ENCODE measurements around the gene LRRN4.

Gene LRRN4

GRCh38 chr20:6053776-6054688 lies at the start of gene LRRN4:
LRRN4 (minus strand) TSS chr20:6054060; CDS start chr20:6052799, 1,261 bp downstream.
- Mint-ChIP-seq H3K27ac (no peak within 1 kb of the TSS), H3K36me3 (no peaks in the 10 kb centered on the region), H3K4me3 (peak within 1 kb of the TSS; percentile 48), H3K4me1 (ENCODE audit: low read depth) (peaks cover 5% of the 10 kb centered on the region), H3K27me3 (peaks cover 17% of the 10 kb centered on the region), H3K9me3 (ENCODE audit: low read depth) (no peaks in the 10 kb centered on the region)

GRCh38 chr20:6103301-6103700 lies 49.4 kb upstream of the LRRN4 start:
- H3K4me3 Mint-ChIP-seq: no peak overlapping the region
- no peak overlapping the region for H3K27ac Mint-ChIP-seq
- H3K36me3 Mint-ChIP-seq: no peaks in the 10 kb centered on the region
- H3K9me3 Mint-ChIP-seq (ENCODE audit: low read depth): no peaks in the 10 kb centered on the region
- H3K4me1 Mint-ChIP-seq (ENCODE audit: low read depth): no peaks in the 10 kb centered on the region
- H3K27me3 Mint-ChIP-seq: peaks cover 5% of the 10 kb centered on the region

GRCh38 chr20:6101346-6101745 lies 47.5 kb upstream of the LRRN4 start:
- H3K4me1 Mint-ChIP-seq (ENCODE audit: low read depth): no peaks in the 10 kb centered on the region
- H3K9me3 Mint-ChIP-seq (ENCODE audit: low read depth): no peaks in the 10 kb centered on the region
- H3K4me3 Mint-ChIP-seq: no peak overlapping the region
- peaks cover 9% of the 10 kb centered on the region for H3K27me3 Mint-ChIP-seq
- no peaks in the 10 kb centered on the region for H3K36me3 Mint-ChIP-seq
- no peak overlapping the region for H3K27ac Mint-ChIP-seq

GRCh38 chr20:6100246-6100645 lies 46.4 kb upstream of the LRRN4 start:
- Mint-ChIP-seq H3K36me3 (no peaks in the 10 kb centered on the region), H3K4me3 (no peak overlapping the region), H3K9me3 (ENCODE audit: low read depth) (no peaks in the 10 kb centered on the region), H3K4me1 (ENCODE audit: low read depth) (no peaks in the 10 kb centered on the region), H3K27ac (no peak overlapping the region), H3K27me3 (peaks cover 9% of the 10 kb centered on the region)

GRCh38 chr20:6099819-6100218 lies 46.0 kb upstream of the LRRN4 start:
- Mint-ChIP-seq H3K27ac (no peak overlapping the region), H3K4me1 (ENCODE audit: low read depth) (no peaks in the 10 kb centered on the region), H3K9me3 (ENCODE audit: low read depth) (no peaks in the 10 kb centered on the region), H3K36me3 (no peaks in the 10 kb centered on the region), H3K27me3 (peaks cover 9% of the 10 kb centered on the region), H3K4me3 (no peak overlapping the region)

- no peaks in the 10 kb centered on the region for H3K9me3 Mint-ChIP-seq (ENCODE audit: low read depth)
- H3K36me3 Mint-ChIP-seq: no peaks in the 10 kb centered on the region
- H3K27ac Mint-ChIP-seq: no peak overlapping the region
- no peaks in the 10 kb centered on the region for H3K4me1 Mint-ChIP-seq (ENCODE audit: low read depth)
- no peak overlapping the region for H3K4me3 Mint-ChIP-seq
- H3K27me3 Mint-ChIP-seq: peaks cover 13% of the 10 kb centered on the region
Measured at GRCh38 chr20:6095409-6095808, 41.5 kb upstream of the LRRN4 start.

GRCh38 chr20:6094565-6094964 lies 40.7 kb upstream of the LRRN4 start:
- Mint-ChIP-seq H3K27me3 (peaks cover 14% of the 10 kb centered on the region), H3K9me3 (ENCODE audit: low read depth) (no peaks in the 10 kb centered on the region), H3K4me1 (ENCODE audit: low read depth) (no peaks in the 10 kb centered on the region), H3K27ac (no peak overlapping the region), H3K4me3 (no peak overlapping the region), H3K36me3 (no peaks in the 10 kb centered on the region)

GRCh38 chr20:6094063-6094462 lies 40.2 kb upstream of the LRRN4 start:
- H3K36me3 Mint-ChIP-seq: no peaks in the 10 kb centered on the region
- H3K4me3 Mint-ChIP-seq: no peak overlapping the region
- H3K27ac Mint-ChIP-seq: no peak overlapping the region
- H3K9me3 Mint-ChIP-seq (ENCODE audit: low read depth): no peaks in the 10 kb centered on the region
- H3K4me1 Mint-ChIP-seq (ENCODE audit: low read depth): no peaks in the 10 kb centered on the region
- H3K27me3 Mint-ChIP-seq: peaks cover 16% of the 10 kb centered on the region

- Mint-ChIP-seq H3K27ac (no peak overlapping the region), H3K4me1 (ENCODE audit: low read depth) (no peaks in the 10 kb centered on the region), H3K36me3 (peaks cover 2% of the 10 kb centered on the region), H3K27me3 (peaks cover 16% of the 10 kb centered on the region), H3K4me3 (no peak overlapping the region), H3K9me3 (ENCODE audit: low read depth) (no peaks in the 10 kb centered on the region)
Measured at GRCh38 chr20:6091661-6092060, 37.8 kb upstream of the LRRN4 start.

GRCh38 chr20:6086868-6087267 lies 33.0 kb upstream of the LRRN4 start:
- Mint-ChIP-seq H3K27ac (no peak overlapping the region), H3K4me3 (no peak overlapping the region), H3K36me3 (peaks cover 2% of the 10 kb centered on the region), H3K27me3 (peaks cover 10% of the 10 kb centered on the region), H3K9me3 (ENCODE audit: low read depth) (no peaks in the 10 kb centered on the region), H3K4me1 (ENCODE audit: low read depth) (no peaks in the 10 kb centered on the region)

- Mint-ChIP-seq H3K9me3 (ENCODE audit: low read depth) (no peaks in the 10 kb centered on the region), H3K27me3 (peaks cover 2% of the 10 kb centered on the region), H3K27ac (no peak overlapping the region), H3K36me3 (peaks cover 2% of the 10 kb centered on the region), H3K4me1 (ENCODE audit: low read depth) (no peaks in the 10 kb centered on the region), H3K4me3 (no peak overlapping the region)
Measured at GRCh38 chr20:6083926-6084325, 30.1 kb upstream of the LRRN4 start.

- no peak overlapping the region for H3K27ac Mint-ChIP-seq
- no peaks in the 10 kb centered on the region for H3K9me3 Mint-ChIP-seq (ENCODE audit: low read depth)
- no peak overlapping the region for H3K4me3 Mint-ChIP-seq
- no peaks in the 10 kb centered on the region for H3K4me1 Mint-ChIP-seq (ENCODE audit: low read depth)
- H3K36me3 Mint-ChIP-seq: no peaks in the 10 kb centered on the region
- no peaks in the 10 kb centered on the region for H3K27me3 Mint-ChIP-seq
Measured at GRCh38 chr20:6081236-6081635, 27.4 kb upstream of the LRRN4 start.

- H3K4me3 Mint-ChIP-seq: no peak overlapping the region
- H3K27ac Mint-ChIP-seq: no peak overlapping the region
- no peaks in the 10 kb centered on the region for H3K9me3 Mint-ChIP-seq (ENCODE audit: low read depth)
- H3K36me3 Mint-ChIP-seq: no peaks in the 10 kb centered on the region
- peaks cover 3% of the 10 kb centered on the region for H3K4me1 Mint-ChIP-seq (ENCODE audit: low read depth)
- no peaks in the 10 kb centered on the region for H3K27me3 Mint-ChIP-seq
Measured at GRCh38 chr20:6079016-6079415, 25.2 kb upstream of the LRRN4 start.

- Mint-ChIP-seq H3K36me3 (no peaks in the 10 kb centered on the region), H3K27me3 (no peaks in the 10 kb centered on the region), H3K9me3 (ENCODE audit: low read depth) (no peaks in the 10 kb centered on the region), H3K4me1 (ENCODE audit: low read depth) (peaks cover 5% of the 10 kb centered on the region), H3K27ac (no peak overlapping the region), H3K4me3 (no peak overlapping the region)
Measured at GRCh38 chr20:6075428-6076219, 21.8 kb upstream of the LRRN4 start.

GRCh38 chr20:6074784-6075183 lies 20.9 kb upstream of the LRRN4 start:
- Mint-ChIP-seq H3K4me3 (no peak overlapping the region), H3K27me3 (no peaks in the 10 kb centered on the region), H3K4me1 (ENCODE audit: low read depth) (peaks cover 5% of the 10 kb centered on the region), H3K36me3 (no peaks in the 10 kb centered on the region), H3K9me3 (ENCODE audit: low read depth) (no peaks in the 10 kb centered on the region), H3K27ac (no peak overlapping the region)

Measured in activated naive CD8-positive, alpha-beta T cell (primary cell).